B cell (primary cell): Measurements from ENCODE around the gene SPOP. TPM values are rescaled to one million over a fixed set of nuclear protein-coding genes. Genes with fewer than 3 reads are reported as not detected.

Experiments
- ATAC-seq: fragments of 200-7000 bp; cut with Tn5 transposase; one replicate; pipeline ENCODE4 v1.10.0; 2021; ENCODE audit warnings: low read depth, mild to moderate bottlenecking, moderate number of reproducible peaks, moderate library complexity
- CTCF ChIA-PET: fragments of 350-600 bp; sonication (Branson Sonifier 250); formaldehyde crosslinking; loops from one replicate; lab custom pipeline; 2021; ENCODE audit warnings: antibody characterized with exemption, inconsistent platforms; lab: Charles Lee
- POLR2A ChIA-PET: fragments of 350-600 bp; sonication (Branson Sonifier 250); formaldehyde crosslinking; loops from one replicate; lab custom pipeline; 2021; ENCODE audit warnings: antibody characterized with exemption; lab: Charles Lee
- DNase-seq: peaks from one replicate; pipeline ENCODE4 v3.0.0; 2013
- H2AFZ ChIP-seq: 2 replicates; pipeline ENCODE4 v1.6.1; 2012; ENCODE audit warnings: mild to moderate bottlenecking, low read depth, low read length; ENCODE audit not compliant: insufficient read depth, poor library complexity, severe bottlenecking
- H3K27ac ChIP-seq, 2 donors: 1 replicate in 1 of 2; 2 replicates in 1 of 2; pipeline ENCODE4 v1.5.1; 2012 to 2013; ENCODE audit warnings: low read length in 2 of 2, mild to moderate bottlenecking in 2 of 2, moderate library complexity in 1 of 2
- H3K27me3 ChIP-seq, 4 experiments: fragments of 200-600 bp in 1 of 4; sonication (generic) in 1 of 4; replicated peaks in 1 of 4; 1 replicate in 2 of 4; 2 replicates in 2 of 4; pipeline versions ENCODE4 v1.6.1 to v1.7.0; 2013 to 2016; ENCODE audit warnings: low read length in 3 of 4, mild to moderate bottlenecking in 2 of 4, mixed read lengths in 1 of 4, moderate library complexity in 1 of 4; ENCODE audit not compliant: insufficient read depth in 4 of 4, control insufficient read depth in 3 of 4; ENCODE audit errors: control extremely low read depth in 1 of 4
- H3K36me3 ChIP-seq, 2 experiments: replicated peaks in 1 of 2; 1 replicate in 1 of 2; 2 replicates in 1 of 2; pipeline versions ENCODE4 v1.6.1 to v1.7.1; 2013; ENCODE audit warnings: low read length in 1 of 2; ENCODE audit not compliant: insufficient read depth in 2 of 2, control insufficient read depth in 1 of 2; ENCODE audit errors: control extremely low read depth in 1 of 2, extremely low read depth in 1 of 2
- H3K4me1 ChIP-seq, 2 donors: fragments of 200-600 bp in 1 of 2; sonication (generic) in 1 of 2; 1 replicate in 1 of 2; 2 replicates in 1 of 2; pipeline versions ENCODE4 v1.5.1 to v1.6.1; 2013 to 2017; ENCODE audit warnings: low read length in 2 of 2; ENCODE audit not compliant: control insufficient read depth in 2 of 2, insufficient read depth in 2 of 2
- H3K4me2 ChIP-seq: replicated peaks from 2 replicates; pipeline ENCODE3; 2012; ENCODE audit warnings: mild to moderate bottlenecking, low read depth, low read length; ENCODE audit not compliant: poor library complexity, severe bottlenecking
- H3K4me3 ChIP-seq, 5 experiments: fragments of 200-600 bp in 1 of 5; sonication (generic) in 1 of 5; 1 replicate in 3 of 5; 2 replicates in 2 of 5; pipeline versions ENCODE4 v1.5.1 to v1.7.0; 2011 to 2016; ENCODE audit warnings: low read length in 4 of 5, mild to moderate bottlenecking in 4 of 5, low read depth in 2 of 5, control low read depth in 1 of 5, moderate library complexity in 1 of 5; ENCODE audit not compliant: insufficient read depth in 1 of 5; ENCODE audit errors: control extremely low read depth in 1 of 5, extremely low read depth in 1 of 5
- H3K79me2 ChIP-seq: fragments of 200-600 bp; sonication (generic); one replicate; pipeline ENCODE4 v1.6.0; 2016; ENCODE audit warnings: low read length; ENCODE audit not compliant: control insufficient read depth, insufficient read depth
- H3K9ac ChIP-seq: fragments of 200-600 bp; sonication (generic); 2 replicates; pipeline ENCODE4 v1.6.1; 2017; ENCODE audit warnings: mild to moderate bottlenecking, low read length, moderate library complexity
- H3K9me3 ChIP-seq, 3 donors: one replicate each; pipeline versions ENCODE4 v1.6.1 to v1.7.1; 2013; ENCODE audit warnings: low read length in 2 of 3; ENCODE audit not compliant: control insufficient read depth in 2 of 3, insufficient read depth in 1 of 3; ENCODE audit errors: control extremely low read depth in 1 of 3
- H4K20me1 ChIP-seq: 2 replicates; pipeline ENCODE4 v1.6.0; 2012; ENCODE audit warnings: mild to moderate bottlenecking, low read length; ENCODE audit not compliant: insufficient read depth, control insufficient read depth, poor library complexity, severe bottlenecking
- H3K27ac Mint-ChIP-seq: one replicate; pipeline ENCODE4 v1.8.0; 2021; ENCODE audit warnings: mixed read lengths
- H3K27me3 Mint-ChIP-seq: one replicate; pipeline ENCODE4 v1.8.0; 2021; ENCODE audit warnings: mixed read lengths
- H3K4me1 Mint-ChIP-seq: one replicate; pipeline ENCODE4 v1.8.0; 2021; ENCODE audit warnings: mixed read lengths
- H3K4me3 Mint-ChIP-seq: one replicate; pipeline ENCODE4 v1.8.0; 2021; ENCODE audit warnings: mixed read lengths
- H3K9me3 Mint-ChIP-seq: one replicate; pipeline ENCODE4 v1.8.0; 2022; ENCODE audit warnings: mixed read lengths; ENCODE audit not compliant: insufficient read depth
- EZH2 ChIP-seq: IDR thresholded peaks from 2 replicates; pipeline ENCODE4 v1.6.1; 2012; ENCODE audit warnings: borderline replicate concordance, low read depth, mild to moderate bottlenecking, moderate library complexity, low read length; ENCODE audit not compliant: insufficient read depth, poor library complexity, severe bottlenecking
- WGBS: methylation state at CpG from one replicate; pipeline ENCODE4 v1.1.5; 2013; ENCODE audit warnings: missing lambda C conversion rate; ENCODE audit not compliant: insufficient coverage; 5-methylcytosine and 5-hydroxymethylcytosine counted together
- intact Hi-C: fragments of 100-400 bp; cut with micrococcal nuclease; formaldehyde crosslinking; loops from one replicate; pipeline ENCODE4 v1.10.0; 2022
- polyA plus RNA-seq: library from polyadenylated mRNA; depleted of rRNA; stranded (reverse); fragments of >200 nt; gene quantifications from 2 replicates; pipeline ENCODE4 v1.2.3, GENCODE V29; 2012
- total RNA-seq, 2 donors: library from RNA; stranded (reverse); fragments of 120-200 nt in 1 of 2; gene quantifications; 1 replicate in 1 of 2; 2 replicates in 1 of 2; pipeline versions ENCODE4 v1.2.3 to v1.2.4, GENCODE V29; 2013 to 2022
- TF ChIP-seq, protein P1 (sequence below): fragments of 200-600 bp; IDR thresholded peaks from one replicate; pipeline ENCODE4 v1.8.0; 2022; ENCODE audit warnings: antibody characterized with exemption, mild to moderate bottlenecking

SPOP gene
- total and polyA plus RNA-seq, 2 donors (not counting 1 experiment from before 2014, with no cell fraction given), result 27.0 to 72.1 TPM

DNA sequence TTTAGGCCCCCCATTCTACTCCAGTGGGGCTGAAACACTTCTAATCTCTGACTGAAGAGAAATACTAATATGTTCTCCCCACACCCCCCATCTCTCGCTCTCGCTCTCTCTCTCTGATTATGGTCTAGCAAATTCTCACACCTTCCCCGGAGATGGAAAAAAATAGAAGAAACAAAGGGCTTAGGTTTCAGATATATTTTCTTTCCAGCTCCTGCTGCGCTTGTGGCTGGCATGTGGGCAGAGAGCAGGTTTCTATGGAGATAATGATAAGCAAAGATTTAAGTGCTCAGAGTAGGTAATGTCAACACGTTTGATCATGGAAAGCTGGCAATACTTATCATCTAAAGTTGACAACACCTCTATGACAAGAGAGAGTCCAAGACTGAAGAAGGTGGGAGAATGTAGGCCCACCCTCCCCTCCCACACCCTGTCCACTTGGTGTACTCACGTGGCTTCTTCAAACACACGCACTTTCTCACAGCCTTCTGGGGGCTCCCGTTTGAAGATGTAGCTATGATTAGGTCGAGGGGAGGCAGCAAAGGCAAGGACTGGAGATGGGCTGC, 37.9 kb upstream of the SPOP start:
- H3K27me3 ChIP-seq, result no peaks in the 10 kb centered on the region
- DNase-seq, result no peak
- no peaks in the 10 kb centered on the region for H3K9me3 ChIP-seq
- no peaks in the 10 kb centered on the region for H3K9me3 Mint-ChIP-seq
- ATAC-seq, result no peak
- no peak for TF ChIP-seq EZH2
- TF ChIP-seq, protein P1, sequence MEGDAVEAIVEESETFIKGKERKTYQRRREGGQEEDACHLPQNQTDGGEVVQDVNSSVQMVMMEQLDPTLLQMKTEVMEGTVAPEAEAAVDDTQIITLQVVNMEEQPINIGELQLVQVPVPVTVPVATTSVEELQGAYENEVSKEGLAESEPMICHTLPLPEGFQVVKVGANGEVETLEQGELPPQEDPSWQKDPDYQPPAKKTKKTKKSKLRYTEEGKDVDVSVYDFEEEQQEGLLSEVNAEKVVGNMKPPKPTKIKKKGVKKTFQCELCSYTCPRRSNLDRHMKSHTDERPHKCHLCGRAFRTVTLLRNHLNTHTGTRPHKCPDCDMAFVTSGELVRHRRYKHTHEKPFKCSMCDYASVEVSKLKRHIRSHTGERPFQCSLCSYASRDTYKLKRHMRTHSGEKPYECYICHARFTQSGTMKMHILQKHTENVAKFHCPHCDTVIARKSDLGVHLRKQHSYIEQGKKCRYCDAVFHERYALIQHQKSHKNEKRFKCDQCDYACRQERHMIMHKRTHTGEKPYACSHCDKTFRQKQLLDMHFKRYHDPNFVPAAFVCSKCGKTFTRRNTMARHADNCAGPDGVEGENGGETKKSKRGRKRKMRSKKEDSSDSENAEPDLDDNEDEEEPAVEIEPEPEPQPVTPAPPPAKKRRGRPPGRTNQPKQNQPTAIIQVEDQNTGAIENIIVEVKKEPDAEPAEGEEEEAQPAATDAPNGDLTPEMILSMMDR, result no peak
- H3K27ac ChIP-seq, result no peak overlapping the region
- H3K9ac ChIP-seq, result no peak overlapping the region
- peaks cover 10% of the 10 kb centered on the region in 2 donors for H3K4me1 ChIP-seq
- peak overlapping the region; percentile 37 for H3K27ac Mint-ChIP-seq
- no peak overlapping the region for H3K4me3 Mint-ChIP-seq
- peaks cover 11 to 90% of the 10 kb centered on the region in 2 experiments for H3K36me3 ChIP-seq
- ChIA-PET CTCF (interaction anchor here (0.8 to 1.5 kb wide), 3 partner anchors 62 to 148 kb away, joined by 3 to 4 read pairs (median 3); no protein-coding TSS in a partner anchor), POLR2A (interaction anchor here (0.6 kb wide), 1 partner anchor 136 kb away, joined by 3 read pairs; no protein-coding TSS in a partner anchor)
- no peak overlapping the region for H3K4me3 ChIP-seq
- 93% methylated on average over 3 of the region's 9 CpGs for WGBS
- H3K27me3 Mint-ChIP-seq, result no peaks in the 10 kb centered on the region
- H3K4me1 Mint-ChIP-seq, result peaks cover 16% of the 10 kb centered on the region
- no peak overlapping the region for H2AFZ ChIP-seq
- intact Hi-C loops, result no loop called here
- H3K4me2 ChIP-seq, result no peak overlapping the region
- peaks cover 12% of the 10 kb centered on the region for H4K20me1 ChIP-seq
- H3K79me2 ChIP-seq, result no peaks in the 10 kb centered on the region

DNA sequence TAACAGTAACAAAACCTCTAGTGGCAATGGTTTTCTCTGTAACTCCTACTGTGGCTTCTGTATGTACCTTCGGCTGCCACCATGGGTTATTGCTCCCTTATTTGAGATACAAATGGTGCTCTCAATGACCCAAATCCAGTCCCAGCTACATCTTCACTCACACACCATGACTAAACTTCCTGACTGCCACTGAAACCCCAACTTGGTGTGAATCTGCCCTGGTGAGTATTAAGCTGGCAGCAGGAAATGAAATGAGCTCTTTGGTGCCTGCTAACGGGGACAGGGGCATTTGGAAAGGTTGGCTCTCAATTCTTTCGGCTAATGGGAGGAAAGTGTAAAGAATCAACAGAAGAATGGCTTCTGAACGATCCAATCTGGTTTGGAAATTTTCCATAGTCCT, 37.3 kb upstream of the SPOP start:
- no peak overlapping the region for H2AFZ ChIP-seq
- TF ChIP-seq, protein P1, result no peak
- TF ChIP-seq EZH2, result no peak
- peaks cover 12% of the 10 kb centered on the region for H4K20me1 ChIP-seq
- peak overlapping the region; percentile 26 for H3K27ac Mint-ChIP-seq
- no peaks in the 10 kb centered on the region for H3K27me3 Mint-ChIP-seq
- H3K4me3 ChIP-seq, result no peak overlapping the region
- no peak overlapping the region for H3K9ac ChIP-seq
- H3K4me2 ChIP-seq, result no peak overlapping the region
- H3K9me3 ChIP-seq, result no peaks in the 10 kb centered on the region
- POLR2A ChIA-PET, result no interaction called here
- no peak overlapping the region for H3K4me3 Mint-ChIP-seq
- peak overlapping the region in 1 of 2 donors; percentile 66 for H3K27ac ChIP-seq
- H3K4me1 Mint-ChIP-seq, result peaks cover 16% of the 10 kb centered on the region
- 92% methylated on average over 4 of the region's 4 CpGs for WGBS
- no peak for DNase-seq
- no peaks in the 10 kb centered on the region for H3K79me2 ChIP-seq
- no peaks in the 10 kb centered on the region for H3K9me3 Mint-ChIP-seq
- CTCF ChIA-PET, result interaction anchor here (0.7 to 1.5 kb wide), 2 partner anchors 145 to 150 kb away, joined by 3 read pairs; no protein-coding TSS in a partner anchor
- peaks cover 11 to 91% of the 10 kb centered on the region in 2 experiments for H3K36me3 ChIP-seq
- ATAC-seq, result no peak
- no peaks in the 10 kb centered on the region for H3K27me3 ChIP-seq
- intact Hi-C loops, result no loop called here
- peaks cover 10% of the 10 kb centered on the region in 2 donors for H3K4me1 ChIP-seq
